ENCODE results near the gene ADK.

Gene ADK

DNA sequence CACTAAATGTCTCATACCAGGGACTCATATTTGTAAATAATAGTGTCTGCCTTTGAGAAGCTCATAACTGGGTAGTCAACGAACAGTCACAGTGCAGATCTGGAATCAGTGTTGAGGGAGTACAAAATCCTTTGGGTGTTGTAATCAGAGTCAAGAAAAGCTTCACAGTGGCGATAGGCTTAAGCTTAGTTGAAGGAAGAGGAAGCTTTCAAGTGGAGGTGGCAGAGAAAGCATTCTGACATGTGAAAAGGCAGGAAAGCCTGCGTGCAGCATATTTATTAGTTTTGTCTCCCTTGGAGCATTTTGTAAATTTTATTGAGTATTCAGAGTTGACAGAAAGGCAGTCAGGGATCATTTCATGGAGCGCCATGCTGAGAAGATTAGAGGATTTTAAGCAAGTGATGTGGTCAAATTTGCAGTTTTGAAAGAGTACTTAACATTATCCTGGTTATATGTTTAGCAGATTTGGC lies 104.9 kb downstream of the ADK start:
- Histone ChIP-seq H3K27ac (ENCODE audit: insufficient read depth, low read depth, low read length, poor library complexity, severe bottlenecking) (no peak overlapping the region), H3K4me3 (ENCODE audit: insufficient read depth, low read depth, low read length) (no peak overlapping the region), H3K36me3 (ENCODE audit: control insufficient read depth, insufficient read depth, low read length) (no peaks in the 10 kb centered on the region), H3K4me1 (ENCODE audit: control insufficient read depth, insufficient read depth, low read length) (peaks cover 10% of the 10 kb centered on the region), H3K9me3 (ENCODE audit: control insufficient read depth, low read length) (no peaks in the 10 kb centered on the region), H3K27me3 (ENCODE audit: control insufficient read depth, insufficient read depth, low read length, poor library complexity, severe bottlenecking) (no peaks in the 10 kb centered on the region)
- WGBS, 2 experiments, result 75 to 80% methylated on average over 4 of the region's 4 CpGs

DNA sequence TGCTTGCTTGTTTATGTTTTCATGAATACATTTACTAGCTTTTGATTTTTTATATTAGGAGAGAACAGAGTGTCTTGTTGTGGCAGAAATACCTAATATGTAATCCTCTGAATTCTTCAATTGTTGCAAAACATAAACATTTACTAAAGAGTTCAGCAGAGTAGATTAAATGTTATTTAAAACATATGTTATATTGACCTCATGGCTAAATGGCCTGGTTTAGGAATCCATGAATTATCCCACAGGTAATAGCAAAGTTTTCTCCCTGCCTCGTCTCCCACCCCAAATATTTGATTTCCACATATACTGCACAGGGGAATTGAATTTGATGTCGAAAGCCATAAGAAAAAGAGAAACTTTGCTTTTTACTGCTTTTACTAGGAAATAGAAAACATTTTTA lies 111.8 kb downstream of the ADK start:
- H3K36me3 ChIP-seq (ENCODE audit: control insufficient read depth, insufficient read depth, low read length), result no peaks in the 10 kb centered on the region
- H3K9me3 ChIP-seq (ENCODE audit: control insufficient read depth, low read length), result no peaks in the 10 kb centered on the region
- H3K4me3 ChIP-seq (ENCODE audit: insufficient read depth, low read depth, low read length), result no peak overlapping the region
- H3K27ac ChIP-seq (ENCODE audit: insufficient read depth, low read depth, low read length, poor library complexity, severe bottlenecking), result no peak overlapping the region
- H3K4me1 ChIP-seq (ENCODE audit: control insufficient read depth, insufficient read depth, low read length), result no peaks in the 10 kb centered on the region
- WGBS, 2 experiments, result 94 to 100% methylated on average over 2 of the region's 2 CpGs
- H3K27me3 ChIP-seq (ENCODE audit: control insufficient read depth, insufficient read depth, low read length, poor library complexity, severe bottlenecking), result no peaks in the 10 kb centered on the region

DNA sequence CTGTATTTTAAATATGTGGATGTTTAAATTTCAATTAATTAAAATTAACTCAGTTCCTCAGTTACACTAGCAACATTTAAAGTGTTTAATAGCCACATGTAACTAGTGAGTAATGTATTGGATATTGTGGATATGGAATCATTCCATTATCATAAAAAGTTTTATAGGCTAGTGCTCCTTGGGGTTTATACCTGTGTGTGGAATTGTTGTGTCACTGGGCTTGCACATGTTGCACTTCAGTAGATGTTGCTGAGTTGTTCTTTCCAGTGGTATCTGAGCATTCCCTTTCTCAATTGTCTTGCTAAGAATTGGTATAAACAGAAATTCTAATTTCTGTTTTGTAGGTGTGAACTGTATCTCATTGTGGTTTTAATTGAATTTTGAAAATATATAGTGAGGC lies 113.0 kb downstream of the ADK start:
- Histone ChIP-seq H3K36me3 (ENCODE audit: control insufficient read depth, insufficient read depth, low read length) (no peaks in the 10 kb centered on the region), H3K27ac (ENCODE audit: insufficient read depth, low read depth, low read length, poor library complexity, severe bottlenecking) (no peak overlapping the region), H3K4me1 (ENCODE audit: control insufficient read depth, insufficient read depth, low read length) (no peaks in the 10 kb centered on the region), H3K4me3 (ENCODE audit: insufficient read depth, low read depth, low read length) (no peak overlapping the region), H3K9me3 (ENCODE audit: control insufficient read depth, low read length) (no peaks in the 10 kb centered on the region), H3K27me3 (ENCODE audit: control insufficient read depth, insufficient read depth, low read length, poor library complexity, severe bottlenecking) (no peaks in the 10 kb centered on the region)

DNA sequence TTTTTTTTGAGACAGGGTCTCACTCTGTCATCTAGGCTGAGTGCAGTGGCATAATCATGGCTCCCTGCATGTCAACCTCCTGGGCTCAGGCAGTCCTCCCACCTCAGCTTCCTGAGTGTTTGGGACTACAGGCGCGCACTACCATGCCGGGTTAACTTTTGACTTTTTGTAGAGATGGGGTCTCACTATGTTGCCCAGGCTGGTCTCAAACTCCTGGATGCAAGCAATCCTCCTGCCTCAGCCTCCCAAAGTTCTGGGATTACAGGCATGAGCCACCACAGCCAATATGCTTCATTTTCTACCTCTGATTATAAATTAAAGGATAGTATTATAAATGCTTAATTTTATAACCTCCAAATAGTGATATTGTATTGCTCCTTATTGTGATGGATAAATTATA lies 121.3 kb downstream of the ADK start:
- H3K27ac ChIP-seq (ENCODE audit: insufficient read depth, low read depth, low read length, poor library complexity, severe bottlenecking), result no peak overlapping the region
- H3K4me3 ChIP-seq (ENCODE audit: insufficient read depth, low read depth, low read length), result no peak overlapping the region
- H3K27me3 ChIP-seq (ENCODE audit: control insufficient read depth, insufficient read depth, low read length, poor library complexity, severe bottlenecking), result no peaks in the 10 kb centered on the region
- H3K4me1 ChIP-seq (ENCODE audit: control insufficient read depth, insufficient read depth, low read length), result no peaks in the 10 kb centered on the region
- WGBS, 2 experiments, result 95 to 98% methylated on average over 3 of the region's 3 CpGs
- H3K9me3 ChIP-seq (ENCODE audit: control insufficient read depth, low read length), result no peaks in the 10 kb centered on the region
- no peaks in the 10 kb centered on the region for H3K36me3 ChIP-seq (ENCODE audit: control insufficient read depth, insufficient read depth, low read length)

DNA sequence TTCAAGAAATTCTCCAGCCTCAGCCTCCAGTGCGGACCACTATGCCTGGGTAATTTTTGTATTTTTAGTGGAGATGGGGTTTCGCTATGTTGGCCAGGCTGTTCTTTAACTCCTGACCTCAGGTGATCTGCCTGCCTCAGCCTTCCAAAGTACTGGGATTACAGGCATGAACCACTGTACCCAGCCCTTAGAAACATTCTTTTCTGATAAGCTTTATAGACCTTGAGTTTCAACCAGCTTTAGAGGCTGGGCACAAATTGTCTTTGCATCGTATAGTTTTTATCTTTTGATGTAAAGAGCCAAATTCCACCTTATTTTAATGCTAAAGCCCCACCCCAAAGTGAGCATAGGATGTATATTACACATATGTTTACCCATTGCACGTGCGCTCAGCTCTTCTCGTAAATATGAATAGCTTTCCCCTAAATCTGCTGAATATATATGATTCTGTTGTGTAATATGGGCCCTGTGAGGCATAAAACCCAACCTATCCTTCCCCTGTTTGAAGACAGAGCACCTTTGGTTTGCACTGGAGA lies 124.8 kb downstream of the ADK start:
- no peaks in the 10 kb centered on the region for H3K9me3 ChIP-seq (ENCODE audit: control insufficient read depth, low read length)
- no peaks in the 10 kb centered on the region for H3K4me1 ChIP-seq (ENCODE audit: control insufficient read depth, insufficient read depth, low read length)
- no peaks in the 10 kb centered on the region for H3K27me3 ChIP-seq (ENCODE audit: control insufficient read depth, insufficient read depth, low read length, poor library complexity, severe bottlenecking)
- no peak overlapping the region for H3K4me3 ChIP-seq (ENCODE audit: insufficient read depth, low read depth, low read length)
- no peaks in the 10 kb centered on the region for H3K36me3 ChIP-seq (ENCODE audit: control insufficient read depth, insufficient read depth, low read length)
- WGBS, 2 experiments, result 94 to 98% methylated on average over 3 to 6 of the region's 6 CpGs
- H3K27ac ChIP-seq (ENCODE audit: insufficient read depth, low read depth, low read length, poor library complexity, severe bottlenecking), result no peak overlapping the region

DNA sequence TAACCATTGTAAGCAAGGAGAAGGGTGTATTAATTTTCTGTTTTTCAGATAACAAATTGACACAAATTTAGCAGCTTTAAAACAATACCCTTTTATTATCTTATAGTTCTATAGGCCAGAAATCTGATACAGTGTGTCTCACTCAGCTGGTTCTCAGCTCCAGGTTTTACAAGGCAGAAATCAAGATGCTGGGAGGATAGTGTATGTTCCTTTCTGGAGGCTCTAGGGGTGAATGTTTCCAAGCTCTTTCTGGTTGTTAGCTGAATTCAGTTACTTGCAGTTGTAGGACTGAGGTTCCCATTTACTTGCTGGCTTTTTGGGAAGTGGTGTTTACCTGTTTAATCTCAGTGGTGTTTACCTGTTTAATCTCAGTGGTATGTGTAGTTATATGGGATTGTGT lies 125.4 kb downstream of the ADK start:
- Histone ChIP-seq H3K9me3 (ENCODE audit: control insufficient read depth, low read length) (no peaks in the 10 kb centered on the region), H3K27ac (ENCODE audit: insufficient read depth, low read depth, low read length, poor library complexity, severe bottlenecking) (no peak overlapping the region), H3K27me3 (ENCODE audit: control insufficient read depth, insufficient read depth, low read length, poor library complexity, severe bottlenecking) (no peaks in the 10 kb centered on the region), H3K36me3 (ENCODE audit: control insufficient read depth, insufficient read depth, low read length) (no peaks in the 10 kb centered on the region), H3K4me1 (ENCODE audit: control insufficient read depth, insufficient read depth, low read length) (no peaks in the 10 kb centered on the region), H3K4me3 (ENCODE audit: insufficient read depth, low read depth, low read length) (no peak overlapping the region)

DNA sequence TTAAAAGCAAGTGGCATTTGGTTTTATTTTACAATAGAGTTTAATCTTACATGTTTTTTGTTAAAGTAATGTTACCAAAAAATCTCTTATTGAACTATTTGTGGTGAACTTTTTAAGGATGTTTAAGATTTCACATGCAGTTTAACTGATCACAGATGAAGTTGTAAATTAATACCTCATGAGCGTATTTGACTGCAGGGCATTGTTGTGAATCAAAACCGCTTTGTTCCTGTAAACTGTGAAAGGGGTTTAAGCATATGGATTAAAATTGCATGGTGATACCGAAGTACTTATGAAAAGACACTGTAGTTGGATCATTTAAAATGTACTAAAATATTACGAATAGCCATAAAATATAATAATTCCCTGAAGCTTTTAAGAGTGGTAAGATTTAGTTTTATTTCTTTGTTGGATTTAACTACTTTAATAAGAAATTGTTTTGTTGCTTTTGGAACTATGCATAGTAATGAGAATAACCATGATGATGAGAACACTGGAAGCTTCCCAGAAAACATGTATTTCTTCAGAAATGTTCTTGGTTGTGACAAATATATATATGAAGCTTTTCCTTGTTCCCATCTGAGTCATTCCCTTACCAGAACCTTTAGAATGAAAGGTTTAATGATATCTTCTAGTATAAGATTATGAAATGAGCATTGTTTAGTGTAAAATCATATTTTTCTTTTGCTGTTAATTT lies 131.3 kb downstream of the ADK start:
- 93 to 100% methylated on average over 2 to 3 of the region's 4 CpGs for WGBS, 2 experiments
- H3K4me1 ChIP-seq (ENCODE audit: control insufficient read depth, insufficient read depth, low read length), result no peaks in the 10 kb centered on the region
- no peak overlapping the region for H3K4me3 ChIP-seq (ENCODE audit: insufficient read depth, low read depth, low read length)
- no peaks in the 10 kb centered on the region for H3K36me3 ChIP-seq (ENCODE audit: control insufficient read depth, insufficient read depth, low read length)
- no peaks in the 10 kb centered on the region for H3K9me3 ChIP-seq (ENCODE audit: control insufficient read depth, low read length)
- H3K27me3 ChIP-seq (ENCODE audit: control insufficient read depth, insufficient read depth, low read length, poor library complexity, severe bottlenecking), result no peaks in the 10 kb centered on the region
- no peak overlapping the region for H3K27ac ChIP-seq (ENCODE audit: insufficient read depth, low read depth, low read length, poor library complexity, severe bottlenecking)

DNA sequence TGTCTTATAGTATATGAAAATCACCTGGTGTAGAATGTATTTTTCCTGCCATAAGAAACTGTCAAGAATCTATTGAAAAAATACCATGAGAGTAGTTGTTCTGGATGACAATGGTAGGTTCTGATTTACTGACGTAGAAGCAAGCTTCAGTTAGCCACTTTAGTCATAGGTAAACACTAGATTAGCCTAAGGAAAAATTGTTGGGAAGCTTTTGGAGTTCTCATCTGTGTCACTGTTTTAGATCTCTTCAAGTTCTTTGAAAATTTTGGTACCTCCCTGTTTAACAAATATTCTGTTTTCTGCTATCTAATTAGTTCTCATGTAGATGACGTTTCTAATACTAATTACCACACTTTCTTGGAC lies 131.8 kb downstream of the ADK start:
- Histone ChIP-seq H3K9me3 (ENCODE audit: control insufficient read depth, low read length) (no peaks in the 10 kb centered on the region), H3K36me3 (ENCODE audit: control insufficient read depth, insufficient read depth, low read length) (no peaks in the 10 kb centered on the region), H3K27me3 (ENCODE audit: control insufficient read depth, insufficient read depth, low read length, poor library complexity, severe bottlenecking) (no peaks in the 10 kb centered on the region), H3K27ac (ENCODE audit: insufficient read depth, low read depth, low read length, poor library complexity, severe bottlenecking) (no peak overlapping the region), H3K4me1 (ENCODE audit: control insufficient read depth, insufficient read depth, low read length) (no peaks in the 10 kb centered on the region), H3K4me3 (ENCODE audit: insufficient read depth, low read depth, low read length) (no peak overlapping the region)
- 91 to 100% methylated on average over 2 of the region's 2 CpGs for WGBS, 2 experiments

DNA sequence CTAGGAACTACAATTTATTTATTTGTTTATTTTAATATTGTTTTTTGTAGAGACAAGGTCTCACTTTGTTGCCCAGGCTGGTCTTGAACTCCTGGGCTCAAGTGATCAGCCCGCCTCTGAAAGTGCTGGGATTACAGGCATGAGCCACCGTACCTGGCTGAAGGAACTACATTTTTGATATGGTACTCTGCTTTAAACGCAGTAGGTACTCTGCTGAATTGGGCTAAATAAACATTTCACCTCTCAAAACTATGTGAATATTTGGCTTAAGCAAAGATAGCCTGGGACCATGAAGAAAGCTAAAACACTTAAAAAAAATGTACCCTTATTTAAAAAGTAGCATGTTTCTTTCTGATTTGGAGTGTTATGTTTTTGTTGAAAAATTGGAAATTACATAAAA lies 138.2 kb downstream of the ADK start:
- H3K36me3 ChIP-seq (ENCODE audit: control insufficient read depth, insufficient read depth, low read length), result no peaks in the 10 kb centered on the region
- H3K4me3 ChIP-seq (ENCODE audit: insufficient read depth, low read depth, low read length), result no peak overlapping the region
- 88 to 95% methylated on average over 3 of the region's 3 CpGs for WGBS, 2 experiments
- H3K27ac ChIP-seq (ENCODE audit: insufficient read depth, low read depth, low read length, poor library complexity, severe bottlenecking), result no peak overlapping the region
- H3K27me3 ChIP-seq (ENCODE audit: control insufficient read depth, insufficient read depth, low read length, poor library complexity, severe bottlenecking), result no peaks in the 10 kb centered on the region
- no peaks in the 10 kb centered on the region for H3K9me3 ChIP-seq (ENCODE audit: control insufficient read depth, low read length)
- peaks cover 3% of the 10 kb centered on the region for H3K4me1 ChIP-seq (ENCODE audit: control insufficient read depth, insufficient read depth, low read length)

DNA sequence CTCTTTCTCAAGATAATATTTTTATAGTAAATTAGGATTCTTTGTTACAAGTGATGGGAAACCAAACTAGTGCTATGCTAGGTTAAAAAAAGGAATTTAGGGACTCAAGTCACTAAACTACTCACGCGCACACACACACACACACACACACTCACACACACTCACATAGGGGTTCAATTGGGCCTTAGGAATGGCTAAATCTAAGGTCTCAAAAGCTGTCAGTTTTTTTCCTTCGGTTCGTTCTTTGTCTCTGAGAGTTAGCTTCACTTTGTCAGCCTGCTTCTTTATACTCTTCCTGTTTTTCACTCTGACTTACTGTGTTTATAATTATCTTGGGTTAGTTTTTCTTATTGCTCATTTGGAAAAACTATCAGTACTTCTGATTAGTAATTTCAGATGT lies 138.9 kb downstream of the ADK start:
- Histone ChIP-seq H3K27me3 (ENCODE audit: control insufficient read depth, insufficient read depth, low read length, poor library complexity, severe bottlenecking) (no peaks in the 10 kb centered on the region), H3K4me3 (ENCODE audit: insufficient read depth, low read depth, low read length) (no peak overlapping the region), H3K4me1 (ENCODE audit: control insufficient read depth, insufficient read depth, low read length) (peaks cover 3% of the 10 kb centered on the region), H3K9me3 (ENCODE audit: control insufficient read depth, low read length) (no peaks in the 10 kb centered on the region), H3K27ac (ENCODE audit: insufficient read depth, low read depth, low read length, poor library complexity, severe bottlenecking) (no peak overlapping the region), H3K36me3 (ENCODE audit: control insufficient read depth, insufficient read depth, low read length) (no peaks in the 10 kb centered on the region)
- WGBS, 2 experiments, result 55 to 59% methylated on average over 4 of the region's 4 CpGs

DNA sequence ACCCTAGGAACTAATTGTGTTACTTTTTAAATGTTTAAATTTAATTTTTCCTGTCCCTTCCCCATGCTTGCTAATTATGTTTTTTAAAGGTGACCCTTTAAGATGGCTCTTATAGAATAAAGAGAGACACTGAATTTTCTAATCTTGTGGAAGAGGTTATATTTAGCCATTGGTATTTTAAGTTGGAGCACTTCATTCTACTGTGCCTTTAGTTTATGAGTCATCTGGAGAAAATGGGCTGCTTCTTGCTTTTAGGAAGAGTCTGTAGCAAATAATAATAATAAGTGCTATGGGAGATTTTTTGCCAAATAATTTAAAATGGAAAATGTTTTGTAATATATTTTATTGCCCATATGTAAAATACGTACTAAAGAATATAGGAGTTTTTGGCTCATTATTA lies 139.7 kb downstream of the ADK start:
- no peak overlapping the region for H3K4me3 ChIP-seq (ENCODE audit: insufficient read depth, low read depth, low read length)

More for the DNA sequence above, 139.7 kb downstream of the ADK start:
- Histone ChIP-seq H3K36me3 (ENCODE audit: control insufficient read depth, insufficient read depth, low read length) (no peaks in the 10 kb centered on the region), H3K27me3 (ENCODE audit: control insufficient read depth, insufficient read depth, low read length, poor library complexity, severe bottlenecking) (no peaks in the 10 kb centered on the region), H3K9me3 (ENCODE audit: control insufficient read depth, low read length) (no peaks in the 10 kb centered on the region), H3K27ac (ENCODE audit: insufficient read depth, low read depth, low read length, poor library complexity, severe bottlenecking) (no peak overlapping the region), H3K4me1 (ENCODE audit: control insufficient read depth, insufficient read depth, low read length) (peaks cover 3% of the 10 kb centered on the region)
- WGBS, 2 experiments, result 100% methylated on average over 1 of the region's 1 CpG; no CpG with 5 or more reads in 1 of the 2 experiments
